NAMALWA (cell line): Measurements from ENCODE around the gene ZFYVE1.
"Not testable (repeated sequence)": the region's sequence is repeated elsewhere in the genome, so short reads cannot be mapped to it uniquely, and the experiment has no call there.

Experiments used
- DNase-seq: peaks from one replicate; pipeline ENCODE4 v3.0.0-alpha.2; 2015; ENCODE audit warnings: low spot score

The ZFYVE1 gene

GRCh38 chr14:72957213-72957612 is 69.7 kb downstream of the ZFYVE1 start:
- DNase-seq: no peak

GRCh38 chr14:72956741-72957140 is 70.2 kb downstream of the ZFYVE1 start:
- DNase-seq: not testable (repeated sequence)

GRCh38 chr14:72952171-72952570 is 74.7 kb downstream of the ZFYVE1 start:
- no peak for DNase-seq

- peak; percentile 49 for DNase-seq
Observed at GRCh38 chr14:72948481-72949138, 78.3 kb downstream of the ZFYVE1 start.

GRCh38 chr14:72947366-72948160 is 79.3 kb downstream of the ZFYVE1 start:
- DNase-seq: no peak

GRCh38 chr14:72946491-72946890 is 80.4 kb downstream of the ZFYVE1 start:
- no peak for DNase-seq

GRCh38 chr14:72945356-72946027 is 81.4 kb downstream of the ZFYVE1 start:
- DNase-seq: no peak

GRCh38 chr14:72943876-72944430 is 83.0 kb downstream of the ZFYVE1 start:
- no peak for DNase-seq

GRCh38 chr14:72942934-72943333 is 84.0 kb downstream of the ZFYVE1 start:
- DNase-seq: no peak

GRCh38 chr14:72941286-72941985 is 85.5 kb downstream of the ZFYVE1 start:
- DNase-seq: no peak

GRCh38 chr14:72939630-72940029 is 87.3 kb downstream of the ZFYVE1 start:
- no peak for DNase-seq

- DNase-seq: no peak
Observed at GRCh38 chr14:72932893-72933292, 94.0 kb downstream of the ZFYVE1 start.

GRCh38 chr14:72929316-72930080 is 97.4 kb downstream of the ZFYVE1 start:
- DNase-seq: no peak

GRCh38 chr14:72928872-72929271 is 98.0 kb downstream of the ZFYVE1 start:
- DNase-seq: no peak

GRCh38 chr14:72926292-72927028 is 100.4 kb downstream of the ZFYVE1 start, which contains the start of gene DCAF4:
Gene DCAF4, plus strand, starts transcription at chr14:72926464. Its CDS starts 11,515 bp downstream, at chr14:72937979.
- peak; percentile 93 for DNase-seq

- no peak for DNase-seq
Observed at GRCh38 chr14:72925815-72926291, 101.1 kb downstream of the ZFYVE1 start.

- no peak for DNase-seq
Observed at GRCh38 chr14:72925171-72925759, 101.6 kb downstream of the ZFYVE1 start.

GRCh38 chr14:72924337-72924736 is 102.6 kb downstream of the ZFYVE1 start:
- no peak for DNase-seq

- DNase-seq: no peak
Observed at GRCh38 chr14:72921396-72921795, 105.5 kb downstream of the ZFYVE1 start.

- DNase-seq: no peak
Observed at GRCh38 chr14:72920008-72920407, 106.9 kb downstream of the ZFYVE1 start.
